Activated naive CD4-positive, alpha-beta T cell treated with anti-CD3 and anti-CD28 coated beads, Interleukin-2, amount 50 U/mL, for 16 hours (primary cell): Measurements from ENCODE around the gene ALPK1.
A peak's percentile ranks its signal among the peaks of the same experiment; 100 is the strongest.
"Not testable (repeated sequence)": the region's sequence is repeated elsewhere in the genome, so short reads cannot be mapped to it uniquely, and the experiment has no call there.

Experiments used
- DNase-seq: peaks from one replicate; pipeline ENCODE4 v3.0.0-alpha.2; 2020

The ALPK1 gene

GRCh38 chr4:112284662-112285411 is 12.3 kb upstream of the ALPK1 start:
- DNase-seq: no peak

DNA sequence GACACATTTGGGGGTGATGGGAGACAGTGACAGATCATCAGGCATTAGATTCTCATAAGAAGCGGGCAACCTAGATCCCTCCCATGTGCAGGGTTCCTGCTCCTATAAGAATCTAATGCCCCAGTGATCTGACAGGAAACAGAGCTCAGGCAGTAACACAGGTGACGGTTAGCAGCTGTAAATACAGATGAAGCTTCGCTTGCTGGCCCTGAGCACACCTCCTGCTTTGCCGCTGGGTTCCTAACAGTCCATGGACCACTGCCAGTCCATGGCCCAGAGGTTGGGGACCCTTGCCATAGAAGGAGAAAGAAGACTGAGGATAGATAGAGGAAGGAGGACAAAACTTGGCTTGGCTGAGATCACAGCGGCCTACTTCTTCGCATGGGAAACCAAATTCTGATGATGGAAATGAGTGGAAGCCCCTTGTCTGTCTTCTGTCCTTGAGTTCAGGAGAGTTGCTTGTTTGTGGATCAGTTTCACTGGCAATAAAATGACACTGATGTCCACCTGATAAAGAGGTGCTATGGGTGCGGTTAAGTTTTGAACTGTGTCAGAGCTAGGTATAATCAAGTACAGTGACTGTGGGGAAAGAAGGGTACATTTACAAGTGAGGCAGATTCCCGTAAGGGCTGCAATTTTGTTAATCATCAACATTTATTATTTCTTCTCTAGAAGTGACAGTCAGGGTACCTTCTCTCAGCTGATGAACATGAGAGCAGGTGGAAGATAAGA is 9.7 kb upstream of the ALPK1 start:
- DNase-seq: no peak

DNA sequence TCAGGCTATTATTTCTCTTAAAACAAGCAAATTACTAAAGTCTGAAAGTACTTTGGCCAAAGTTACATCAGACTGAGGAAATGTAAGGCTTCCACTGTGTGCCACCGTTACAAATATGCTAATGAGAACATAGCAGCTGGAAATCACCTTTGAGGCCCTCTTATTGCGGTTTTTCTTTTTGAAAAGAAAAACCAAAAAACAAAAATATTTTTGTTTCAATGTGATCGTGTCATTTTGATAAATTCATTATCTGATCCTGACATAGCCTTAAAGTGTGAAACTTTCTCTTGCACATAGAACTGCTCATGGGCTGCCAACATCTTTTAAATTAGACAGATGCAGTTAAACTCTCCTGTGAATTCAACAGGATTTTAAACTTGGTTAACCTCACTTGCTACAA is 8.7 kb upstream of the ALPK1 start:
- no peak for DNase-seq

DNA sequence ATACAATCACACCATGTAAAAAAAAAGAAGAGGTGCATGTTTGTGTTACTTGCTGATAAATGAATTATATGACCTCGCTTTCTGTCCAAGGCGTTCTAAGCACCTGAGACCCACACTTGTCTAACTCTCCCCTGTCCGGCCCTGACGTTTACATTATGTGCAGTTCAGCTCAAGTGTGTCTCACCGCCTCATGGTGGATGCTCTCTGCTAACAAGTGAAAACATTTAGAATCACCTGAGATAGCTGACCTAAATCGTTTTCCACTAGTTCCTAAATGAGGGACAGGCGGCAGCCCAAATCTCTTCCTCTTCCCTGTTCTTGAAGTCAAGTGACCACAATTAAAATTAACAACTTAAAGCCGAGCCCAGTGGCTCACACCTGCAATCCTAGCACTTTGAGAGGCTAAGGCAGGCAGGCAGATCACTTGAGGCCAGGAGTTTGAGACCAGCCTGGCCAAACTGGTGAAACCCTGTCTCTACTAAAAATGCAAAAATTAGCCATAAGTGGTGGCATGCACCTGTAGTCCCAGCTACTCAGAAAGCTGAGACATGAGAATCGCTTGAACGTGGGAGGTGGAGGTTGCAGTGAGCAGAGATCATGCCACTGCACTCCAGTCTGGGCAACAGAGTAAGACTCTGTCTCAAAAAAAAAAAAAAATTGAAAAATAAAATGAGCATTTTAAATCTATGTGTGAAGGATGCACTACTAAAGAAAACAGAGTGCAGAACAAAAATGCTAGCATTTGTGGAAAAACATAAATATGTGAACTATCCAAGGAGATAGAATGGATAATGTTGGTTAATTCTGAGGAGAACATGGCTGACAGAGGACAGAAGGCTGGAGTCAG is 7.5 kb upstream of the ALPK1 start:
- DNase-seq: no peak

DNA sequence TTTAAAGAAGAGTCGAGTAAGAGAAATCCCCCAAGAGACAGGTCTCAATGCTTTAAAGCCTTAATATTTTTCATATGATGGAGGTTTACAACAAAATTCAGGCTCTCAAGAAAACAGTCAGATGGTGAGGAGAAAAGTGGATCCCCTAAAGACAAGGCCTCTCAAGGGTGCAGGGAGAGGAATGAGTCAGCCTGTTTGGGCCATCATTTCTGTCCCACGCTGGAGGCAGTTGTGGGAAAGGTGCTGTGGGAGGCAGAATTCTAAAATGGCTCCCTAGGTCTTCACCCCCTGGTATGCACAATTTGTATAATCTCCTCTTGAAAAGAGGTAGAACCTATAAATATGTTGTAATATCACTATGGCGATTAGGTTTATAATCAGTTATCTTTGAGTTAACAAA is 6.8 kb upstream of the ALPK1 start:
- DNase-seq: no peak

DNA sequence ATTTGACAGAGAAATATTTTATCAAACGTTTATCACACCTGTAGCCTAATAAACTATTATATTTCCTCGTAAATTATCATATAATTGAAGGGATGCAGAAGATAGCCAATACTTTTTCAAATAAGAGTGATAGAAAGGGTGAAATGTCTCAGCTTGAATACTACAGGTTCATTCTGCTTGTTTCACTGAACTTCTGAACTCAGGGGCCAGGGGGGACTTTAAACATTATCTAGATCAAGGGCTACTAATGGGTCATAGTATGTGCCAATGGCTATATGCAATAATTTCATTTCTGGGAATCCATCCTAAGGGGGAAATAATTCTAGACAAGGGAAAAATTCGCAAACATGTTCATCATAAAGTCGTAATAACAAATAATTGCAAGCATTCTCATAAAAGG is 2.6 kb downstream of the ALPK1 start:
- no peak for DNase-seq

DNA sequence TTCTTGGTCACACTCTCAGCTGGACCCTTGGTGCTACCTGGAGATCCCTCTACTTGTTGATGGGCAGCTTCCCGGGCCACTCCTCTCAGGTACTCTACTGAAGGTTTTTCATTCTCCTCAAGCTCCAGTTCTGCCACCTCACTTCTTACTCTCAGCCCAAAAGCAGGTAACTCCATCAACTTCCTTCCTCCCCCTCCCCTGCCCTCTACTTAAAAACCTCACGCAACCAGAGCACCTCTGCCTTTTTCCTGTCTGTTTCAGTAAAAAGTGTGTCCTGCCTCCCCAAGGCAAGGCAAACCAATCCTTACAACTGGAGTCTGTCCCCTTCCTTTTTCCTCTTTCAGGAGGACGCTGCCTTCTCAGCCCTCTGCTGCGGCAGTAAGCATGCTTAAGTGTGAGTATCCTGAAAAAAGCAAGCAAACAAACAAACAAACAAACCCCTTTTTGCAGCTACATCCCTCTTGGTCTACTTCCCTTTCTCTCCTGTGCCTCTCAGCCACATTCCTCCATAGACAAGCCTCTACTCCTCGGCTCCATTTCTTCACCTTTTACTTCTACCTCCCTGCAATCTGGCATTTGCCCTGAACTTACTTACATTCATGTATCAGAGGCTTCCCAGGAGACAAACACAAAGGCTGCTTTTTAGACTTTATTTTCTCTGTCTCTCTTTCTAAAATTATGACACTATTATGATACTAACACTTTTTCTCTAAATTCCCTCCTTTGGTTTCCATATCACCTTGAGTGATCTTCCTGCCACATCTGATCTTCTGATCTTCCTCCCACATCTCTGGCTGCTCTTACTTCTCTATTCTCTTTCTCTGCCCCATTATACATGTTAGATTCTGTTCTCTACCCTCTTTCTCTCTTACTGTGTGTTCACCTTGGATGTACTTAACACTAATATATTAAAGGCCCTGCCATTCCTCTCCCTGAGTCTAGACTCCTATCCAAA is 5.4 kb downstream of the ALPK1 start:
- no peak for DNase-seq

DNA sequence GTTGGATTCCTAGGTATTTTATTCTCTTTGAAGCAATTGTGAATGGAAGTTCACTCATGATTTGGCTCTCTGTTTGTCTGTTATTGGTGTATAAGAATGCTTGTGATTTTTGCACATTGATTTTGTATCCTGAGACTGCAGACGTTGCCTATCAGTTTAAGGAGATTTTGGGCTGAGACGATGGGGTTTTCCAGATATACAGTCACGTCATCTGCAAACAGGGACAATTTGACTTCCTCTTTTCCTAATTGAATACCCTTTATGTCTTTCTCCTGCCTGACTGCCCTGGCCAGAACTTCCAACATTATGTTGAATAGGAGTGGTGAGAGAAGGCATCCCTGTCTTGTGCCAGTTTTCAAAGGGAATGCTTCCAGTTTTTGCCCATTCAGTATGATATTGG is 8.3 kb downstream of the ALPK1 start:
- DNase-seq: not testable (repeated sequence)

GRCh38 chr4:112309263-112309791 is 12.2 kb downstream of the ALPK1 start:
- DNase-seq: peak; percentile 52

- no peak for DNase-seq
These were observed 14.3 kb downstream of the ALPK1 start for GRCh38 chr4:112311516-112311915.

- no peak for DNase-seq
These were observed 15.6 kb downstream of the ALPK1 start for GRCh38 chr4:112312610-112313239.

- DNase-seq: no peak
These were observed 18.3 kb downstream of the ALPK1 start for GRCh38 chr4:112315446-112315845.

DNA sequence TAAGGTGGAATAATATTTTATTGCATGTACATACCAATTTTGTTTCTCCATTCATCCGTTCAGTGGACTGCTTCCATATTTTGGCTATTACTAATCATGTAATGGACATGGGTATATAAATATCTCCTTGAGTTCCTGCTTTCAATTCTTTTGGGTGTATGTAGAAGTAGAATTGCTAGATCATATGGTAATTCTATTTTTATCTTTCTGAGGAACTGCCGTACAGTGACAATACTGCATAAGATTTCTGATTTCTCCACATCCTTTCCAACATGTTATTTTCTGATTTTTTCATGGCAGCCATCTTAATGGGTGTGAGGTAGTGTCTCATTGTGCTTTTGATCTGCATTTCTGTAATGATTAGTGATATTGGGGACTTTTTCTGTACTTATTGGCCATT is 19.2 kb downstream of the ALPK1 start:
- no peak for DNase-seq

GRCh38 chr4:112318239-112319142 is 21.3 kb downstream of the ALPK1 start:
- no peak for DNase-seq

DNA sequence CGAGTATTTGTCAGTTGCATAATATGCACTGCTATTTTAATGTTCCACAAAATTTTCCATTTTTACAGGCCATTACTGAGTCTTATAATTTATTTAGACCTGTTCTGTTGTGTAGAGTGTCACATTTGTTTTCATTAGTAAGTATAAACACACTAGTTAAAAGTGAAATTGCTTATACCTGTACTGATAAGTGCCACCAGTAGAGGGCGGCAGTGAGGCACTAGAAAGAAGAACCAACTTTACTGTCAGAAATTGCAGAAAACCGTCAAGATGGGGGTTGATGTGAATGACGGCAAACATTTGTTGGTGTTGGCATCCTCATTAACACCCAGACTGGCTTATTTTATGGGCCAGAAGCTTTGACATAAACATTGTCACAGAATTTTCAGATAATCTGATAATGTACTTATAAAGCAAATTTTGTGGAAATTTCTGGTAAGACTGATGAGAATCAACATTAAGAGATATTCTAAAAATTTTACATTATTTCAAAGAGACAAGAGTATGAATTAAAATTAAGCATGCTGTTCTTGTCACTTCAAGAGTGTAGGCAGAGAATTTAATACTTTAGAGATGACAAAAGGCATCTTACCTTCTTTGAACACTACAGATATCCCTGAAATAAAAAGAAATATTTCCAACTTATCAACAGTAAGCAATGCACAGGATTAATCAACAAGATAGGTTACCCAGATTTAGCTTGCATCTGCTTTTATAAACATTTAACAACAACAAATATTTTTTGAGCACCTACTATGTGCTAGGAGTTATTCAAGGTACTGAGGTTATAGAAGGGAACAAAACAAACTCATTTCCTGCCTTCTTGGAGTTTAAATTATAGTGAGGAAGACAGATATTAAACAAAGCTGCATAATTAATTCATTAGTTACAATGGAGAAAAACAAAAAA is 24.9 kb downstream of the ALPK1 start:
- peak; percentile 77 for DNase-seq

DNA sequence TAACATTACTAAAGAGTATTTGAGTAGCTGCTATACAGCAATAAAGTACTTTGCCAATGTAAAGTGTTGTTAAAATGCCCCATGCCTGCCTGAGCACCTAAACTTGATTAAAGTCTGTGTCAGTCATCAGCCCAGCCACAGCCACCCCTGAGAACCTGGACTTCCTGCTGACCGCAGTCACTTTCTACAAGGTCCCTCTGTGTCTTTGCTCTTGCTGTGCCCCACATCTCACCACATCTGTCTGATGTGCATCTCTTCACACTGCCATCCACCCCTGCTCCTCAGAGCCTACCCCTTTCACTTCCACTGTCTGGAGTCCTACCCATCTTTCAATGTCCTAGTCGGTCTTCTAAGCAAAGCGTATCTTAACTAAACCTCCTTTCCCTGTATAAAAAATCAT is 25.7 kb downstream of the ALPK1 start:
- no peak for DNase-seq

- no peak for DNase-seq
These were observed 28.4 kb downstream of the ALPK1 start for GRCh38 chr4:112325530-112325929.

GRCh38 chr4:112327965-112328733 is 31.0 kb downstream of the ALPK1 start:
- DNase-seq: peak; percentile 11

DNA sequence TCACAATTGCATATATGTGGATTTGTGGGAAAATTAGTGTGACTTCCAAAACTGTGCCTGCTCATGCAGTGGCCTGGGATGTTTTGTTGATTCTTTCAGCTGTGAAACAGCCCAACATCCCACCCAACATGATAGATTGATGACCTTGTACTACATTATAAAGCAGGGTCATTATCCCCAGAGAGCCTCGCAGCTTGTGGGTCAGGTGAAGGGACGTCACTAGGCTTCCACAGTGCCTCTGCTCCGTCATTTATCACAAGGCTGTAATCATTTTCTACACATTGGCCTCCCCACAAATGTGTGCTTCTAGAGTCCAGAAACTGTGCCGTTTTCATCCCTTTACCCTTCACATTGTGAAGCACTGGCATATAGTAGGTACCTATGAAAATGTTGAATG is 31.6 kb downstream of the ALPK1 start:
- DNase-seq: no peak
